HepG2 (cell line): ENCODE measurements around the gene TRMT1. TPM values are rescaled to one million over a fixed set of nuclear protein-coding genes. Genes with fewer than 3 reads are reported as not detected.
A peak's percentile ranks its signal among the peaks of the same experiment; 100 is the strongest.

Source experiments
- ATF1 ChIP-seq: IDR thresholded peaks from 2 replicates; pipeline ENCODE4 v1.6.1; 2016; ENCODE audit warnings: mild to moderate bottlenecking, control low read depth
- CBX5 ChIP-seq: sonication (generic); formaldehyde crosslinking; IDR thresholded peaks from 2 replicates; pipeline ENCODE4 v1.4.0; 2020; ENCODE audit warnings: missing genetic modification reagents, borderline replicate concordance
- GFI1 ChIP-seq: sonication (generic); formaldehyde crosslinking; IDR thresholded peaks from 2 replicates; pipeline ENCODE4 v1.5.0; 2020; ENCODE audit warnings: missing genetic modification reagents, mild to moderate bottlenecking, borderline replicate concordance
- IKZF1 ChIP-seq: fragments of 450-650 bp; IDR thresholded peaks from 2 replicates; pipeline ENCODE4 v1.7.1; 2016
- MTF2 ChIP-seq: sonication (generic); formaldehyde crosslinking; IDR thresholded peaks from 2 replicates; pipeline ENCODE4 v1.5.0; 2020; ENCODE audit warnings: missing genetic modification reagents, borderline replicate concordance
- SUZ12 ChIP-seq: fragments of 150-350 bp; IDR thresholded peaks from 2 replicates; pipeline ENCODE4 v1.6.1; 2014; ENCODE audit warnings: low read depth, low read length
- TBX3 ChIP-seq: fragments of 450-650 bp; IDR thresholded peaks from 2 replicates; pipeline ENCODE4 v1.6.1; 2017; ENCODE audit warnings: antibody characterized with exemption, mild to moderate bottlenecking, inconsistent platforms, borderline replicate concordance
- ZNF501 ChIP-seq: sonication (generic); formaldehyde crosslinking; IDR thresholded peaks from 2 replicates; pipeline ENCODE4 v1.5.1; 2020; ENCODE audit warnings: mild to moderate bottlenecking, moderate library complexity, missing genetic modification reagents
- ZNF556 ChIP-seq: sonication (generic); formaldehyde crosslinking; IDR thresholded peaks from 2 replicates; pipeline ENCODE4 v1.4.0; 2020; ENCODE audit warnings: mild to moderate bottlenecking, missing genetic modification reagents, borderline replicate concordance
- ZNF776 ChIP-seq: sonication (generic); formaldehyde crosslinking; IDR thresholded peaks from 2 replicates; pipeline ENCODE4 v1.4.0; 2020; ENCODE audit warnings: mild to moderate bottlenecking, missing genetic modification reagents
- polyA plus RNA-seq, 8 experiments: library from polyadenylated mRNA; depleted of rRNA in 3 of 8; stranded (reverse) in 7 of 8; unstranded in 1 of 8; fragments of >200 nt; fragmentation: Illumina TruSeq in 4 of 8; extraction: Trizol in 4 of 8; gene quantifications; 2 replicates each; pipeline versions ENCODE4 v1.2.1 to v1.2.3, GENCODE V29; 2011 to 2016; ENCODE audit warnings: low read depth in 4 of 8, missing spikeins in 1 of 8, mixed read lengths in 1 of 8; ENCODE audit not compliant: insufficient read depth in 1 of 8
- total RNA-seq, 5 experiments: library from RNA; depleted of rRNA; stranded (reverse); fragments of >200 nt; fragmentation: Illumina TruSeq; extraction: Trizol; gene quantifications; 2 replicates each; pipeline ENCODE4 v1.2.3, GENCODE V29; 2016; ENCODE audit warnings: low read depth in 1 of 5
- TF ChIP-seq, protein P1 (sequence below): sonication (generic); formaldehyde crosslinking; IDR thresholded peaks from 2 replicates; pipeline ENCODE4 v1.4.0; 2020; ENCODE audit warnings: missing genetic modification reagents
- TF ChIP-seq, protein P2 (sequence below): sonication (generic); formaldehyde crosslinking; IDR thresholded peaks from 2 replicates; pipeline ENCODE4 v1.5.0; 2020; ENCODE audit warnings: missing genetic modification reagents
- TF ChIP-seq, protein P3 (sequence below): sonication (generic); formaldehyde crosslinking; IDR thresholded peaks from 2 replicates; pipeline ENCODE4 v1.5.1; 2020; ENCODE audit warnings: missing genetic modification reagents, mild to moderate bottlenecking, borderline replicate concordance
- TF ChIP-seq, protein P4 (sequence below): sonication (generic); formaldehyde crosslinking; IDR thresholded peaks from 2 replicates; pipeline ENCODE4 v1.5.0; 2020; ENCODE audit warnings: mild to moderate bottlenecking, missing genetic modification reagents, borderline replicate concordance
- TF ChIP-seq, protein P5 (sequence below), 2 experiments: IDR thresholded peaks; 2 replicates each; pipeline ENCODE4 v1.6.1; 2011 to 2012; ENCODE audit warnings: low read length in 2 of 2, borderline replicate concordance in 1 of 2, low read depth in 1 of 2, mild to moderate bottlenecking in 1 of 2, moderate library complexity in 1 of 2

The TRMT1 gene
- total and polyA plus RNA-seq, 2 of the 13 experiments (the other 11 are each of a cell fraction or from before 2014, with no cell fraction given): 35.5 to 44.1 TPM

DNA sequence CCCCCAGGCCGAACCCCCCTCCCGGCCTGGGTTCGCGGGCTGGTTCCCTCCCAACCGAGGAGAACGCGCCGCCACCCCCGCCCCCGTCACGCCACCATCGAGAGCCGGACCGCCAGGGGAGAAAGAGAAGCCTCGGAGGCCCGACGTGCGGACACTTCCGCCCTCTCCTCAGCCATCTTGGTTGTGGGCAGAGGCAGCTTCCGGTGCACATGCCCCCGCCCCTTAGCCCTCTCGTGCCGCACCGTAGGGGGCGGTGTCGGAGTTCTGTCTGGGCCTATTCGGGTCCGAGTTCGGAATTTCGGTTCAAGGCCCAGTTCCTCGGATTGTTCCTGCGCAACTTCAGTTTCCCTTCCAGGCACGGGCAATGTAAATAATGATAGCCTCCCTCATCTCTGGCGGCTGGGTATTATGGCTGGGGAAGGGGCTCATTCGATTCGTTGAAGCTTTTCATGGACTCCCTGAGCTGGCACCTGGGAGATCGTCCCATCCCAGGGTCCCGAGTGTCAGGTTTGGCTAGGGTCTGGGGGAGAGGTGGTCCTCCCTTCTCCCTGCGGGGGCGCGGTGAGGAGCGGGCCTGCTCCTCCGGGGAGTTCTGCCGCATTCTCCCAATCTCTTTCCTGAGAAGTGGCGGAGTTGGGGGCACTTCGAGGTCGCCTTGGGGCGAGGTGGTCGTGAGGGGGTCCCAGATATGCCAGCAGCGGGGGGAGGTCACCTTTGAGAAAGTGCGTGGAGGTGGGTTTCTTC is 33.8 kb upstream of the TRMT1 start, which contains the start of the genes IER2 and STX10 (continued):
- TF ChIP-seq, protein P1, sequence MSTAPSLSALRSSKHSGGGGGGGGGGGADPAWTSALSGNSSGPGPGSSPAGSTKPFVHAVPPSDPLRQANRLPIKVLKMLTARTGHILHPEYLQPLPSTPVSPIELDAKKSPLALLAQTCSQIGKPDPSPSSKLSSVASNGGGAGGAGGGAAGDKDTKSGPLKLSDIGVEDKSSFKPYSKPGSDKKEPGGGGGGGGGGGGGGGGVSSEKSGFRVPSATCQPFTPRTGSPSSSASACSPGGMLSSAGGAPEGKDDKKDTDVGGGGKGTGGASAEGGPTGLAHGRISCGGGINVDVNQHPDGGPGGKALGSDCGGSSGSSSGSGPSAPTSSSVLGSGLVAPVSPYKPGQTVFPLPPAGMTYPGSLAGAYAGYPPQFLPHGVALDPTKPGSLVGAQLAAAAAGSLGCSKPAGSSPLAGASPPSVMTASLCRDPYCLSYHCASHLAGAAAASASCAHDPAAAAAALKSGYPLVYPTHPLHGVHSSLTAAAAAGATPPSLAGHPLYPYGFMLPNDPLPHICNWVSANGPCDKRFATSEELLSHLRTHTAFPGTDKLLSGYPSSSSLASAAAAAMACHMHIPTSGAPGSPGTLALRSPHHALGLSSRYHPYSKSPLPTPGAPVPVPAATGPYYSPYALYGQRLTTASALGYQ (CRISPR knock-in tag): no peak
- TF ChIP-seq SUZ12 (no peak), ZNF776 (CRISPR knock-in tag) (peak; percentile 15; the same call in 1 of the 2 replicates), GFI1 (peak; percentile 82), CBX5 (CRISPR knock-in tag) (peak; percentile 82; the same call in 1 of the 2 replicates), TBX3 (no peak), ZNF556 (CRISPR knock-in tag) (peak; percentile 52; the same call in 1 of the 2 replicates), MTF2 (CRISPR knock-in tag) (peak; percentile 62; the same call in 1 of the 2 replicates), ZNF501 (CRISPR knock-in tag) (peak; percentile 88), IKZF1 (no peak), ATF1 (CRISPR knock-in tag) (no peak)
- TF ChIP-seq, protein P2, sequence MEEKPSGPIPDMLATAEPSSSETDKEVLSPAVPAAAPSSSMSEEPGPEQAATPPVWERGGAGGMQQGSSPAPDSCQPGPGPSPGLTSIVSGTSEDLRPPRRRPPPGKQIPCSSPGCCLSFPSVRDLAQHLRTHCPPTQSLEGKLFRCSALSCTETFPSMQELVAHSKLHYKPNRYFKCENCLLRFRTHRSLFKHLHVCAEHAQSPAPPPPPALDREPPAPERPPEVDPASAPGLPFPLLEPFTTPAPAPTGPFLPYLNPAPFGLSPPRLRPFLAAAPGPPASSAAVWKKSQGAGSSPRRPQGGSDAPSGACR (CRISPR knock-in tag): peak; percentile 56
- TF ChIP-seq, protein P3, sequence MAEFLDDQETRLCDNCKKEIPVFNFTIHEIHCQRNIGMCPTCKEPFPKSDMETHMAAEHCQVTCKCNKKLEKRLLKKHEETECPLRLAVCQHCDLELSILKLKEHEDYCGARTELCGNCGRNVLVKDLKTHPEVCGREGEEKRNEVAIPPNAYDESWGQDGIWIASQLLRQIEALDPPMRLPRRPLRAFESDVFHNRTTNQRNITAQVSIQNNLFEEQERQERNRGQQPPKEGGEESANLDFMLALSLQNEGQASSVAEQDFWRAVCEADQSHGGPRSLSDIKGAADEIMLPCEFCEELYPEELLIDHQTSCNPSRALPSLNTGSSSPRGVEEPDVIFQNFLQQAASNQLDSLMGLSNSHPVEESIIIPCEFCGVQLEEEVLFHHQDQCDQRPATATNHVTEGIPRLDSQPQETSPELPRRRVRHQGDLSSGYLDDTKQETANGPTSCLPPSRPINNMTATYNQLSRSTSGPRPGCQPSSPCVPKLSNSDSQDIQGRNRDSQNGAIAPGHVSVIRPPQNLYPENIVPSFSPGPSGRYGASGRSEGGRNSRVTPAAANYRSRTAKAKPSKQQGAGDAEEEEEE: no peak
- TF ChIP-seq, protein P4, sequence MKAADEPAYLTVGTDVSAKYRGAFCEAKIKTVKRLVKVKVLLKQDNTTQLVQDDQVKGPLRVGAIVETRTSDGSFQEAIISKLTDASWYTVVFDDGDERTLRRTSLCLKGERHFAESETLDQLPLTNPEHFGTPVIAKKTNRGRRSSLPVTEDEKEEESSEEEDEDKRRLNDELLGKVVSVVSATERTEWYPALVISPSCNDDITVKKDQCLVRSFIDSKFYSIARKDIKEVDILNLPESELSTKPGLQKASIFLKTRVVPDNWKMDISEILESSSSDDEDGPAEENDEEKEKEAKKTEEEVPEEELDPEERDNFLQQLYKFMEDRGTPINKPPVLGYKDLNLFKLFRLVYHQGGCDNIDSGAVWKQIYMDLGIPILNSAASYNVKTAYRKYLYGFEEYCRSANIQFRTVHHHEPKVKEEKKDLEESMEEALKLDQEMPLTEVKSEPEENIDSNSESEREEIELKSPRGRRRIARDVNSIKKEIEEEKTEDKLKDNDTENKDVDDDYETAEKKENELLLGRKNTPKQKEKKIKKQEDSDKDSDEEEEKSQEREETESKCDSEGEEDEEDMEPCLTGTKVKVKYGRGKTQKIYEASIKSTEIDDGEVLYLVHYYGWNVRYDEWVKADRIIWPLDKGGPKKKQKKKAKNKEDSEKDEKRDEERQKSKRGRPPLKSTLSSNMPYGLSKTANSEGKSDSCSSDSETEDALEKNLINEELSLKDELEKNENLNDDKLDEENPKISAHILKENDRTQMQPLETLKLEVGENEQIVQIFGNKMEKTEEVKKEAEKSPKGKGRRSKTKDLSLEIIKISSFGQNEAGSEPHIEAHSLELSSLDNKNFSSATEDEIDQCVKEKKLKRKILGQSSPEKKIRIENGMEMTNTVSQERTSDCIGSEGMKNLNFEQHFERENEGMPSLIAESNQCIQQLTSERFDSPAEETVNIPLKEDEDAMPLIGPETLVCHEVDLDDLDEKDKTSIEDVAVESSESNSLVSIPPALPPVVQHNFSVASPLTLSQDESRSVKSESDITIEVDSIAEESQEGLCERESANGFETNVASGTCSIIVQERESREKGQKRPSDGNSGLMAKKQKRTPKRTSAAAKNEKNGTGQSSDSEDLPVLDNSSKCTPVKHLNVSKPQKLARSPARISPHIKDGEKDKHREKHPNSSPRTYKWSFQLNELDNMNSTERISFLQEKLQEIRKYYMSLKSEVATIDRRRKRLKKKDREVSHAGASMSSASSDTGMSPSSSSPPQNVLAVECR: peak; percentile 94
- TF ChIP-seq, protein P5, sequence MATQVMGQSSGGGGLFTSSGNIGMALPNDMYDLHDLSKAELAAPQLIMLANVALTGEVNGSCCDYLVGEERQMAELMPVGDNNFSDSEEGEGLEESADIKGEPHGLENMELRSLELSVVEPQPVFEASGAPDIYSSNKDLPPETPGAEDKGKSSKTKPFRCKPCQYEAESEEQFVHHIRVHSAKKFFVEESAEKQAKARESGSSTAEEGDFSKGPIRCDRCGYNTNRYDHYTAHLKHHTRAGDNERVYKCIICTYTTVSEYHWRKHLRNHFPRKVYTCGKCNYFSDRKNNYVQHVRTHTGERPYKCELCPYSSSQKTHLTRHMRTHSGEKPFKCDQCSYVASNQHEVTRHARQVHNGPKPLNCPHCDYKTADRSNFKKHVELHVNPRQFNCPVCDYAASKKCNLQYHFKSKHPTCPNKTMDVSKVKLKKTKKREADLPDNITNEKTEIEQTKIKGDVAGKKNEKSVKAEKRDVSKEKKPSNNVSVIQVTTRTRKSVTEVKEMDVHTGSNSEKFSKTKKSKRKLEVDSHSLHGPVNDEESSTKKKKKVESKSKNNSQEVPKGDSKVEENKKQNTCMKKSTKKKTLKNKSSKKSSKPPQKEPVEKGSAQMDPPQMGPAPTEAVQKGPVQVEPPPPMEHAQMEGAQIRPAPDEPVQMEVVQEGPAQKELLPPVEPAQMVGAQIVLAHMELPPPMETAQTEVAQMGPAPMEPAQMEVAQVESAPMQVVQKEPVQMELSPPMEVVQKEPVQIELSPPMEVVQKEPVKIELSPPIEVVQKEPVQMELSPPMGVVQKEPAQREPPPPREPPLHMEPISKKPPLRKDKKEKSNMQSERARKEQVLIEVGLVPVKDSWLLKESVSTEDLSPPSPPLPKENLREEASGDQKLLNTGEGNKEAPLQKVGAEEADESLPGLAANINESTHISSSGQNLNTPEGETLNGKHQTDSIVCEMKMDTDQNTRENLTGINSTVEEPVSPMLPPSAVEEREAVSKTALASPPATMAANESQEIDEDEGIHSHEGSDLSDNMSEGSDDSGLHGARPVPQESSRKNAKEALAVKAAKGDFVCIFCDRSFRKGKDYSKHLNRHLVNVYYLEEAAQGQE (IDR thresholded peaks at IDR 0.05; ENCODE audit: borderline replicate concordance in 1 of 2, low read depth in 1 of 2, low read length in 2 of 2): no peak
